Fibroblast of the aortic adventitia (primary cell): ENCODE results near the gene RNF187. TPM values are rescaled to one million over a fixed set of nuclear protein-coding genes. Genes with fewer than 3 reads are reported as not detected.

Experiments used
- DNase-seq: peaks from one replicate; pipeline ENCODE4 v3.0.0-alpha.2; 2010; ENCODE audit warnings: low read depth
- H3K4me3 ChIP-seq: 2 replicates; pipeline ENCODE4 v1.5.1; 2011; ENCODE audit warnings: low read depth, mild to moderate bottlenecking, control low read depth, low read length, moderate library complexity
- total RNA-seq: library from RNA; depleted of rRNA; stranded (reverse); fragments of >200 nt; gene quantifications from 2 replicates; pipeline ENCODE4 v1.2.3, GENCODE V29; 2012; ENCODE audit warnings: low replicate concordance
- TF ChIP-seq, protein P1 (sequence below): IDR thresholded peaks from 2 replicates; pipeline ENCODE4 v1.5.1; 2011; ENCODE audit warnings: mild to moderate bottlenecking, low read length, control low read depth, inconsistent platforms; ENCODE audit not compliant: insufficient read depth

Gene RNF187
- total RNA-seq, 1 donor, result 39.8 TPM

DNA sequence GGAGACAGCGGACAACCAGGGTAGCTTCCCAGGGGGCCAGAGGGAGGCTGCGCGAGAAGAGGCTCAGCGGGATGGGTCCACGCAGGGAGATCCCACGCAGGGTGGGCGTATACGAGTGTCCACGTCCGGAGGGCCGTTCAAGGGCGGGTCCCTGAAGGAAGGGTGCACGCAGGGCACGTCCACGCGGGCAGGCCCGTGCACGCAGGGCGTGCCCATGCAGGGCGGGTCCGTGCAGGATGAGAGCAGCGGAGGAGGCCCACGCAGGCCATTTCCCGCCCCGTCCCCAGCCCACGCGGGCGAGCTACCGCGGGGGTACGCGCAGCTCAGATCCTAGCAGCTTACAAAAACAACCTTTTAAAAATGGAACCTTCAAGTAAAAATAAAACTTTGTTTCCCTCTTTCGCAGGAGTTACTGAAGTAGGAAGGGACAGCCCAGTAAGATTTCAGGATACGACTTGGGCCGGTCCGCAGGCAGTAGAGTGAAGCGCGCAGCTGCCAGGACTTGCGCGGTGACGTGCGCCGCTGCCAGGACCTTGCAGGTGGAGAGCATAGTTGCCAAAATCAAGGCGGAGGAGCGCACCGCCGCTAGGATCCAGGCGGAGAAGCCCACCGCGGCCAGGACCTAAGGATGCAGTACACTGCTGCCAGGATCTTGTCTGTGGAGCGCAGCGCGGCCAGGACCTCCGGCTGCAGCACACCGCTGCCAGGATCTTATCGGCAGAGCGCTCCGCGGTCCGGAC, 416 bp upstream of the RNF187 start:
- H3K4me3 ChIP-seq, result peak overlapping the region; percentile 86
- DNase-seq, result peak; percentile 91
- TF ChIP-seq, protein P1, sequence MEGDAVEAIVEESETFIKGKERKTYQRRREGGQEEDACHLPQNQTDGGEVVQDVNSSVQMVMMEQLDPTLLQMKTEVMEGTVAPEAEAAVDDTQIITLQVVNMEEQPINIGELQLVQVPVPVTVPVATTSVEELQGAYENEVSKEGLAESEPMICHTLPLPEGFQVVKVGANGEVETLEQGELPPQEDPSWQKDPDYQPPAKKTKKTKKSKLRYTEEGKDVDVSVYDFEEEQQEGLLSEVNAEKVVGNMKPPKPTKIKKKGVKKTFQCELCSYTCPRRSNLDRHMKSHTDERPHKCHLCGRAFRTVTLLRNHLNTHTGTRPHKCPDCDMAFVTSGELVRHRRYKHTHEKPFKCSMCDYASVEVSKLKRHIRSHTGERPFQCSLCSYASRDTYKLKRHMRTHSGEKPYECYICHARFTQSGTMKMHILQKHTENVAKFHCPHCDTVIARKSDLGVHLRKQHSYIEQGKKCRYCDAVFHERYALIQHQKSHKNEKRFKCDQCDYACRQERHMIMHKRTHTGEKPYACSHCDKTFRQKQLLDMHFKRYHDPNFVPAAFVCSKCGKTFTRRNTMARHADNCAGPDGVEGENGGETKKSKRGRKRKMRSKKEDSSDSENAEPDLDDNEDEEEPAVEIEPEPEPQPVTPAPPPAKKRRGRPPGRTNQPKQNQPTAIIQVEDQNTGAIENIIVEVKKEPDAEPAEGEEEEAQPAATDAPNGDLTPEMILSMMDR, result no peak

DNA sequence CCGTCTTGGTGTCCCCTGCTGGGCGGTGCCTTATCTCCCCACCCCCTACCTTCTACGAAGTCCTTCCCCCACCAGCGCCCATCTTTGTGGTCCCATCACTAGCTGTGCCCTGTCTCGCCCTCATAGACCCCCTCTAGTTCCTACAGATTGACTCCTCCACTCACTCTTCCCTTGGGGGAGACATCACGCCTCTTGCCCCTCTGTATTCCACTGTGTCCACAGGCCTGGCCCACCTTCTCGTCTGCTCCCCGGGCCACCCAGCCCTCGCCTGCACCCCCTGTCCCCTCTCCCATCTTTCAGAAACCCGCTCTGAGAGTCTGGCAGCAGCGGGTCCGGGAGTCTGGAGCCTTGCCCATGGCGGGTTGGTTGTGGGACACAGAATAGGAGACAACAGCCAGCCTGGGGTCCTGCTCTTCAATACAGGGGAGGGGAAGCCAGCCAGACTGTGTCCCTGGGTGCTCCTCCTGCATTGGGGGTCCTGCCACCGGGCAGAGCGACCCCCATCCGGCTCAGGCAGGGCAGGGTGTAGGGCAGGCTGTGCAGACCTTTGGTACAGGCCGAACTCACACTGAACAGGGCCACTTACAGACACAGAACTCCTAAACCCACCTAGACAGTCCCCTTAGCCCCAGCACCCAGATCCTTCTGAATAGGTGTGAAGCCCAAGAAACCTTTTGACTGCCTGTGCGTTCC, 1.1 kb downstream of the RNF187 start:
- peak overlapping the region; percentile 86 for H3K4me3 ChIP-seq
- TF ChIP-seq, protein P1, result no peak
- no peak for DNase-seq

DNA sequence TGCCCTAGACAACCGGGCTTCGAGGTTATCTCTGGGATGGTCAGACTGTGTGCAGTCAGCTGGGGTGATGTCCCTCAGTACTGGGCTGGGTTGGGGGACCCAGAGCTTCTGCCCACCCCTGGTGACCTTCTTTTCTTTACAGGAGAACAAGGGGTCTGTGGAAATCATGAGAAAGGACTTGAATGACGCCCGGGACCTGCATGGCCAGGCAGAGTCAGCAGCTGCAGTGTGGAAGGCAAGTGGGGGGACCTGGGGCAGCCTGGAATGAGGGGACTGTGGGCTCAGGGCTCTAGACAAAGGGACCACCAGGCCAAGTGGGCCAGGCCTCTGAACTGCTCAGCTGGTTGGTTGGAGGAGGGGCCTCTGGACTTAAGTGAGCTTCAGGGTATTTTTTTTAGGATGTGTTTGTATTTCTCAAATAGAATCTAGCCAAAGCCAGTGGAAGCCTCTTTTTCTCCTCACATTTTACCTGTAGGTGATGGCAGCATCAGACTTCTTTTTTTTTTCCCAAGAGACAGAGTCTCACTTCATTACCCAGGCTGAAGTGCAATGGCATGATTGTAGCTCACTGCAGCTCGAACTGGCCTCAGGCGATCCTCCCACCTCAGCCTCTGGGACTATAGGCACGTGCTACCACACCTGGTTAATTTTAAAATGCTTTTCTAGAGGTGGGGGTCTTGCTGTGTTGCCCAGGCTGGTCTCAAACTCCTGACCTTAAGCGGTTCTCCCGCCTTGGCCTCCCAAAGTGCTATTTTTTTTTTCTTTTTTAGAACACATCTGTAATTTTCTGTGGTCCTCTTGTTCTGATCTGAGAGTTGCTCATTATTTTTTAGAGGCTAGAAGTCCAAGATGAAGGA, 1.9 kb downstream of the RNF187 start:
- TF ChIP-seq, protein P1, result no peak
- peak overlapping the region; percentile 86 for H3K4me3 ChIP-seq
- DNase-seq, result no peak

DNA sequence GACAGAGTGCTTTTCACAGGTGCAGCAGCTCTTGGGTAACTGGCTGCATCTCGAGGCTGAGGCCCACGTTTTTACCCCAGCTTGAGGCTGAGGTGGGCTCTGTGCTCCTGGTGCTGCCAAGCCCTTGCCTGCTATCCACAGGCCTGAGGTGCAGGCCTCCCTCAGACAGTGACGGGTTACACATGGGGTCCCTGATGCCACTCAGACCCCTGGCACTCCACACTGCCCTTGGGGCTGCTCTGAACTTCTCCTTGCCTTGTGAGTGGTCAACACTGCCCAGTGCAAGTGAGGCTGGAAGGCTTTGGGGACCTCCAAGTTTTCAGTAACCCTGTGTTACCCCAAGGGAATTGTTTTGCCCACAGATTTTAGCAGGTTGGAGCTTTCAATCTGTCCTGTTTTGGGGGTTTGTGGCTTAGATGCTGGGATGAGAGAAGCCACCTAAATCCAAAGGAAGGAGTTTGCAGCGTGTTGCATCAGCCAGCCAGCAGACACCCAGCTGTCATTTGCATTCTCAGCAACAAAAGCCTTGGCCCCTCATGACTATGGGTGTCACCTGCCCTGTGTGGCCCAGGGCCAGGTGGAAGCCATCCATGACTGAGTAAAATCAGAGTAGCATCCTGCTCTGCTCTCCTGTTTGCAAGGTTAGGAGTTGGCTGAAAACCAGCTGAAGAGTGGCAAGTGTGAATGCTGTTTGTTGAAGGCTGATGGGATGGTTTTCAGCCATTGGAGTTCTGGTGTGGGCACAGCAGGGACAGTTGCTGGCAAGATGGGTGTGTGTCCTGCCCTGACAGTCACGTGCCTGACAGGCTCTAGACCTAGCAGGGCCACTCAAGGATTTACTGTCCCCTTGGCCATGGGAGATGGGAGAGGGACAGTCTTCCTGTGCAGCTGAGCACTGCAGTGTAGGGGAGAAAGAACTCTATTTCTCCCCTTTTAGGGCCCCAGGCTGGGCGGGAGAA, 3.2 kb downstream of the RNF187 start:
- peak overlapping the region; percentile 14 for H3K4me3 ChIP-seq
- TF ChIP-seq, protein P1, result no peak
- DNase-seq, result peak; percentile 76

DNA sequence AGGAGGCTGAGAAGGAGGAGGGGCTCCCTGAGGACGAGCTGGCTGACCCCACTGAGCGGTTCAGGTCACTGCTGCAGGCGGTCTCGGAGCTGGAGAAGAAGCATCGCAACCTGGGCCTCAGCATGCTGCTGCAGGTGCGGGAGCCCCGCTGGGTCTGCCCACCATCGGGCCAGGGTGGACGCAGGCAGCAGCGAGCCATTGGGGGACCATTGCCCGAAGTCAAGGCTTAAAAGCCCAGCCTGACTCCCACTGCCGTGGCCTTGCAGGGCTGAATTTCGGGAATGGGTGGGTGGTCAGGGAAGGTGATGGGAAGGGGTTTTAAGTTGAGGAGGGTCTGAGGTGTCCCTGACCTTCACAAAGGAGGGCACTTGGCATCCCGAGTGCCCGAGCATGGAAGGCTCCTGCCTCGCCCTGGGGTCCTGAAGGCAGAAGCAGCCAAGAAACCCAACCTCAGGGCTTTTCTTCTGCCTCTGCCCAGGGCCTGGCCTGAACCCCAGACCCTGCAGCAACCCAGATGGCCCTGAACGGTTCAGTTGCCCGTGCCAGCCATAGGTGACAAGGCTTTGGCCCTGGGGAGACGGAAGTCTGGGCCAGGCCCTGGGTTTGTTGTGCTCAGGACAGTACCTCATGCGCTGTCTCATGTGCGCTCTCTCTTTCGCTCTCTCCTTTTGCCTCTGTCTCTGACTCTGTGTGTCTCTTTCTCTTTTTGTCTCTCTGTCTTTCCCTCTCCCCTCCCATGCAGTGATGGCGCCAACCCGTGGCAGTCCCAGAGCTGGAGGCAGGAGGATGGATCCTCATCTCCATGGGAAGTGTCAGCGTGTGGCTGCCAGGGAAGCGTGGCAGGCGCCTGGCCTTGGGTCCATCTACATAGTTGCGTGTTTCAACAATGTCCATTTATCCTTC, 6.2 kb downstream of the RNF187 start:
- TF ChIP-seq, protein P1, result no peak
- H3K4me3 ChIP-seq, result no peak overlapping the region
- no peak for DNase-seq
